GM18870 (cell line): ENCODE data around the gene SIPA1.

Experiments
- ATAC-seq: cut with Tn5 transposase; IDR thresholded peaks from one replicate; pipeline ENCODE4 v1.9.1; 2021; ENCODE audit warnings: moderate library complexity; ENCODE audit not compliant: unreplicated experiment

The SIPA1 gene

GRCh38 chr11:65700399-65700798 lies 62.5 kb downstream of the SIPA1 start:
- no peak for ATAC-seq
